HepG2 (cell line): ENCODE data around the gene PRRC1. TPM values are rescaled to one million over a fixed set of nuclear protein-coding genes. Genes with fewer than 3 reads are reported as not detected.

Experiments
- ATAC-seq: fragments of 200-7000 bp; cut with Tn5 transposase; 3 replicates; pipeline ENCODE4 v1.9.1; 2020; ENCODE audit warnings: mild to moderate bottlenecking, moderate library complexity
- BruUV-seq: library from RNA; stranded (reverse); fragments of 400-500 nt; replicated peaks from 2 replicates; lab custom pipeline; 2021; lab: Mats Ljungman, UMichigan
- CTCF ChIA-PET: fragments of 300-600 bp; formaldehyde crosslinking; extraction: SDS; loops from one replicate; lab custom pipeline; 2021; ENCODE audit warnings: low total read pairs, inconsistent platforms, low intra/inter-chr PET ratio; lab: Yijun Ruan, JAX
- POLR2A ChIA-PET: fragments of 350-600 bp; sonication (Branson Sonifier 250); formaldehyde crosslinking; loops from one replicate; lab custom pipeline; 2020; ENCODE audit warnings: antibody characterized with exemption, inconsistent platforms; lab: Yijun Ruan, JAX
- DNase-seq: peaks from one replicate; pipeline ENCODE4 v3.0.0-alpha.2; 2015; ENCODE audit warnings: low spot score
- FAIRE-seq: peaks from 3 replicates; lab custom pipeline; 2011; peaks lifted over from hg19 to GRCh38; lab: Jason Lieb, UNC
- H2AFZ ChIP-seq: one replicate; pipeline ENCODE4 v1.6.1; 2011; ENCODE audit warnings: low read length, inconsistent platforms
- H3K27ac ChIP-seq: fragments of 300-600 bp; 3 replicates; pipeline ENCODE4 v1.8.0; 2011; ENCODE audit warnings: mixed run types, mild to moderate bottlenecking, mixed read lengths, low read length, inconsistent platforms; ENCODE audit not compliant: insufficient read depth; ENCODE audit errors: extremely low read length
- H3K27me3 ChIP-seq, 2 experiments: fragments of 200-600 bp in 1 of 2; 2 replicates in 1 of 2; 3 replicates in 1 of 2; pipeline versions ENCODE4 v1.6.0 to v1.8.0; 2011; ENCODE audit warnings: low read length in 2 of 2, mild to moderate bottlenecking in 2 of 2, moderate library complexity in 2 of 2, inconsistent platforms in 1 of 2; ENCODE audit not compliant: insufficient read depth in 2 of 2, control insufficient read depth in 1 of 2
- H3K36me3 ChIP-seq, 2 experiments: fragments of 200-600 bp in 1 of 2; replicated peaks in 1 of 2; 2 replicates in 1 of 2; 3 replicates in 1 of 2; pipeline versions ENCODE4 v1.5.1 to v1.8.0; 2011; ENCODE audit warnings: low read length in 2 of 2, inconsistent platforms in 1 of 2; ENCODE audit not compliant: insufficient read depth in 2 of 2, control insufficient read depth in 1 of 2
- H3K4me1 ChIP-seq: 2 replicates; pipeline ENCODE4 v1.5.1; 2012; ENCODE audit warnings: low read length, inconsistent platforms; ENCODE audit not compliant: insufficient read depth
- H3K4me2 ChIP-seq: 2 replicates; pipeline ENCODE4 v1.6.0; 2011; ENCODE audit warnings: low read depth, low read length, inconsistent platforms
- H3K4me3 ChIP-seq, 3 experiments: fragments of 200-600 bp in 1 of 3; sonication (generic), shearing (Covaris generic) in 1 of 3; replicated peaks in 1 of 3; 2 replicates each; pipeline ENCODE4 v1.5.1; 2011 to 2016; ENCODE audit warnings: low read length in 3 of 3, inconsistent platforms in 2 of 3, low read depth in 2 of 3, mild to moderate bottlenecking in 2 of 3, control low read depth in 1 of 3, mixed read lengths in 1 of 3; ENCODE audit not compliant: insufficient read depth in 1 of 3
- H3K79me2 ChIP-seq: one replicate; pipeline ENCODE4 v1.6.1; 2011; ENCODE audit warnings: low read length, inconsistent platforms; ENCODE audit not compliant: insufficient read depth
- H3K9ac ChIP-seq: 2 replicates; pipeline ENCODE4 v1.6.0; 2011; ENCODE audit warnings: mild to moderate bottlenecking, low read depth, low read length, inconsistent platforms; ENCODE audit not compliant: insufficient read depth
- H3K9me3 ChIP-seq: 2 replicates; pipeline ENCODE4 v1.5.1; 2012; ENCODE audit warnings: mild to moderate bottlenecking, low read length
- H4K20me1 ChIP-seq: 2 replicates; pipeline ENCODE4 v1.6.0; 2011; ENCODE audit warnings: inconsistent platforms, mild to moderate bottlenecking, low read length, moderate library complexity; ENCODE audit not compliant: insufficient read depth
- FIP1L1 ChIP-seq: fragments of 200-400 bp; formaldehyde crosslinking; IDR thresholded peaks from 2 replicates; pipeline ENCODE4 v1.6.1; 2018; ENCODE audit warnings: low read depth, mild to moderate bottlenecking, low read length, moderate library complexity, borderline replicate concordance; ENCODE audit not compliant: insufficient read depth
- MXD3 ChIP-seq: IDR thresholded peaks from 2 replicates; pipeline ENCODE4 v1.6.1; 2016; ENCODE audit warnings: mild to moderate bottlenecking, missing biosample characterization, missing genetic modification reagents
- RBM39 ChIP-seq: fragments of 200-400 bp; formaldehyde crosslinking; IDR thresholded peaks from one replicate; pipeline ENCODE4 v1.6.1; 2018; ENCODE audit warnings: antibody characterized with exemption, mild to moderate bottlenecking, low read depth, low read length; ENCODE audit not compliant: poor library complexity, severe bottlenecking
- RXRA ChIP-seq: sonication (generic); formaldehyde crosslinking; IDR thresholded peaks from 2 replicates; pipeline ENCODE4 v1.5.1; 2020; ENCODE audit warnings: missing genetic modification reagents
- TBL1XR1 ChIP-seq: fragments of 150-350 bp; IDR thresholded peaks from 2 replicates; pipeline ENCODE4 v1.6.1; 2014; ENCODE audit warnings: borderline replicate concordance, low read length; ENCODE audit not compliant: partially characterized antibody
- ZSCAN30 ChIP-seq: sonication (generic); formaldehyde crosslinking; IDR thresholded peaks from 2 replicates; pipeline ENCODE4 v1.5.0; 2020; ENCODE audit warnings: mild to moderate bottlenecking, missing genetic modification reagents
- WGBS: methylation state at CpG from one replicate; pipeline ENCODE4 v1.1.6; 2017; ENCODE audit warnings: low lambda C conversion rate; 5-methylcytosine and 5-hydroxymethylcytosine counted together
- in situ Hi-C: cut with HindIII; loops from 2 replicates; pipeline ENCODE4 v1.10.0; 2017; ENCODE audit warnings: low pct_unique_long_range_greater_than_20kb; ENCODE audit not compliant: extremely low pct_ligation_motif_present
- intact Hi-C: fragments of 100-400 bp; cut with micrococcal nuclease; formaldehyde crosslinking; loops from one replicate; pipeline ENCODE4 v1.10.0; 2022; ENCODE audit not compliant: unreplicated experiment
- polyA plus RNA-seq, 8 experiments: library from polyadenylated mRNA; depleted of rRNA in 3 of 8; stranded (reverse) in 7 of 8; unstranded in 1 of 8; fragments of >200 nt; fragmentation: Illumina TruSeq in 4 of 8; extraction: Trizol in 4 of 8; gene quantifications; 2 replicates each; pipeline versions ENCODE4 v1.2.1 to v1.2.3, GENCODE V29; 2011 to 2016; ENCODE audit warnings: low read depth in 4 of 8, missing spikeins in 1 of 8, mixed read lengths in 1 of 8; ENCODE audit not compliant: insufficient read depth in 1 of 8
- total RNA-seq, 5 experiments: library from RNA; depleted of rRNA; stranded (reverse); fragments of >200 nt; fragmentation: Illumina TruSeq; extraction: Trizol; gene quantifications; 2 replicates each; pipeline ENCODE4 v1.2.3, GENCODE V29; 2016; ENCODE audit warnings: low read depth in 1 of 5
- TF ChIP-seq, protein P1 (sequence below), 2 experiments: sonication (generic) in 1 of 2; formaldehyde crosslinking in 1 of 2; IDR thresholded peaks; 2 replicates each; pipeline versions ENCODE4 v1.6.1 to v1.9.0; 2014 to 2022; ENCODE audit warnings: antibody characterized with exemption in 1 of 2, borderline replicate concordance in 1 of 2, inconsistent platforms in 1 of 2, low read depth in 1 of 2, missing genetic modification reagents in 1 of 2

The PRRC1 gene
- total and polyA plus RNA-seq, 2 of the 13 experiments (the other 11 are each of a cell fraction or from before 2014, with no cell fraction given): 48.5 to 51.9 TPM

DNA sequence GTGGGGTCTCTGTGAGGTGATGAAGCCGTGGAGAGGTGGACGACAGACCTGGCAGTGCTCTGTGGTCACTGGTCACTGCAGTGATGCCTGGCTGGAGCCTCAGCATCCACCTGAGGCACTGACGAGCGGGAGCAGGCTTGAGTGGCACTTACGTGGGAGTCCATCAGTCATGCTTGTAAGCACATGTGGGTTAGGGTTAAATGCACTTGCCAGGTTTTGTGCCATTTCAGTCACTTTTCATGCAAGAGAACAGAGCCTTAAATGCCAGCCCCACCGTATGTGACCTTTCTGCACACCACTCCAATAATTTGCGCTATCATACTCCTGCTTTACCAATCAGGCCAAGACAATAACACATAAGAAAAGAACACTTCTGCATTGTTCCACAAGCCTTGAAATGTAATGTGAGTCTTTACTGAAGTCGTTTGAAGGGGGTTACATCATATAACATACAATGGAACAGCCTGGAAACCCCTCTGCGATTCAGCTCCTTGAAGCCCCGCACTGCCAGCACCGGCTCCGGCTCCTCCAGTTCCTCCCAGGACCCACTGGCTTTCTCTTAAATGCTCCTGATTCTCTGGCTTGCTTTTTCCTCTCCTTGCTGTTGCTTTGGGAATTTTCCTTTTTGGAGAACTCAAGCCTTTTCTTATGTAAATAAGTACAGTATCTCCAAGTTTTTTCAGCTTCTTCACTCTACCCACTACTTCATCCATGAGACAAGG, 72.0 kb downstream of the PRRC1 start (continued):
- TF ChIP-seq, protein P1, sequence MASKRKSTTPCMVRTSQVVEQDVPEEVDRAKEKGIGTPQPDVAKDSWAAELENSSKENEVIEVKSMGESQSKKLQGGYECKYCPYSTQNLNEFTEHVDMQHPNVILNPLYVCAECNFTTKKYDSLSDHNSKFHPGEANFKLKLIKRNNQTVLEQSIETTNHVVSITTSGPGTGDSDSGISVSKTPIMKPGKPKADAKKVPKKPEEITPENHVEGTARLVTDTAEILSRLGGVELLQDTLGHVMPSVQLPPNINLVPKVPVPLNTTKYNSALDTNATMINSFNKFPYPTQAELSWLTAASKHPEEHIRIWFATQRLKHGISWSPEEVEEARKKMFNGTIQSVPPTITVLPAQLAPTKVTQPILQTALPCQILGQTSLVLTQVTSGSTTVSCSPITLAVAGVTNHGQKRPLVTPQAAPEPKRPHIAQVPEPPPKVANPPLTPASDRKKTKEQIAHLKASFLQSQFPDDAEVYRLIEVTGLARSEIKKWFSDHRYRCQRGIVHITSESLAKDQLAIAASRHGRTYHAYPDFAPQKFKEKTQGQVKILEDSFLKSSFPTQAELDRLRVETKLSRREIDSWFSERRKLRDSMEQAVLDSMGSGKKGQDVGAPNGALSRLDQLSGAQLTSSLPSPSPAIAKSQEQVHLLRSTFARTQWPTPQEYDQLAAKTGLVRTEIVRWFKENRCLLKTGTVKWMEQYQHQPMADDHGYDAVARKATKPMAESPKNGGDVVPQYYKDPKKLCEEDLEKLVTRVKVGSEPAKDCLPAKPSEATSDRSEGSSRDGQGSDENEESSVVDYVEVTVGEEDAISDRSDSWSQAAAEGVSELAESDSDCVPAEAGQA (IDR thresholded peaks at IDR 0.05; ENCODE audit: low read depth): no peak
- TF ChIP-seq, protein P1 (CRISPR knock-in tag; IDR thresholded peaks at IDR 0.05; ENCODE audit: borderline replicate concordance): no peak
- TF ChIP-seq RXRA (CRISPR knock-in tag) (no peak), ZSCAN30 (no peak), FIP1L1 (no peak)

DNA sequence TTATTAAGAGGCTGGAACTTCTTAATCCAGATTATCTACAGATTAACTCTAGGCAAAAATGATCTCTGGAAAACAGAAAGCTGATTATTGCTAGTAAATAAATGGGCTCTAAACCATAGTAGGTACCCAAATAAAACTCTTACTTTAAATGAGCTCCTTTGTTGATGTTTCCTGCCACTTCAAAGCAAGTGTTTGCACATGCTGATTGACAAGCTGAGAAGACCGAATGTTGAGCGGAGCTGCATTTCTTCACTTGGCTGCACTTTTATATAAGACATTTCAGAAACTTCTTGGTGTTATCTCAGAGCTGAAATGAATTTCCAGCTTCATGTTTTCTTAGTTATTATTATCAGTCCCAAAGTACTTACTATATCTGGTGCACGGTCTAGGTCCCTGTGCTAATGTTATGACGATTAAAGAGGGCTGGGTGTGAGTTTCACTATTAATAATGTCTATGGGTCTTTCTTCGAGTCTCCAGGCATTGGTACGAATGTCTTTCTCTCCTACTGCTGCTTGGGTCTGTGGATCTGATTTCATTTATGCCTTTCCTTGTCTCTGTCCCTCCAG, 72.8 kb downstream of the PRRC1 start:
- no peaks in the 10 kb centered on the region for H3K79me2 ChIP-seq
- H4K20me1 ChIP-seq: no peaks in the 10 kb centered on the region
- H3K27ac ChIP-seq: no peak overlapping the region
- 11% methylated on average over 6 of the region's 6 CpGs for WGBS
- in situ Hi-C loops: no loop called here
- CTCF ChIA-PET: no interaction called here
- no peak overlapping the region for H2AFZ ChIP-seq
- no peaks in the 10 kb centered on the region for H3K36me3 ChIP-seq
- no TSS peak for BruUV-seq
- FAIRE-seq (no peak), ATAC-seq (no peak), DNase-seq (no peak)
- POLR2A ChIA-PET: no interaction called here
- H3K4me1 ChIP-seq: peaks cover 16% of the 10 kb centered on the region
- intact Hi-C loops: no loop called here
- no peak overlapping the region for H3K4me2 ChIP-seq
- no peak overlapping the region for H3K9ac ChIP-seq
- no peaks in the 10 kb centered on the region for H3K27me3 ChIP-seq
- H3K9me3 ChIP-seq: no peaks in the 10 kb centered on the region
- no peak overlapping the region for H3K4me3 ChIP-seq
- TF ChIP-seq MXD3 (CRISPR knock-in tag) (no peak), RBM39 (no peak), TBL1XR1 (no peak)
- TF ChIP-seq, protein P1 (IDR thresholded peaks at IDR 0.05; ENCODE audit: low read depth): no peak
- TF ChIP-seq, protein P1 (CRISPR knock-in tag; IDR thresholded peaks at IDR 0.05; ENCODE audit: borderline replicate concordance): no peak
